ENCODE results near the gene PIGT. TPM values are rescaled to one million over a fixed set of nuclear protein-coding genes. Genes with fewer than 3 reads are reported as not detected.
A peak's percentile ranks its signal among the peaks of the same experiment; 100 is the strongest.

PIGT gene
- 144 and 149 TPM in 2 replicates for polyA plus RNA-seq (2012; rRNA removed)
- 76.4 and 109 TPM in 2 replicates for polyA plus RNA-seq (2012; cell fraction: cytosol; rRNA removed)
- 87.9 and 103 TPM in 2 replicates for polyA plus RNA-seq (2012; cell fraction: nucleus; rRNA removed)

DNA sequence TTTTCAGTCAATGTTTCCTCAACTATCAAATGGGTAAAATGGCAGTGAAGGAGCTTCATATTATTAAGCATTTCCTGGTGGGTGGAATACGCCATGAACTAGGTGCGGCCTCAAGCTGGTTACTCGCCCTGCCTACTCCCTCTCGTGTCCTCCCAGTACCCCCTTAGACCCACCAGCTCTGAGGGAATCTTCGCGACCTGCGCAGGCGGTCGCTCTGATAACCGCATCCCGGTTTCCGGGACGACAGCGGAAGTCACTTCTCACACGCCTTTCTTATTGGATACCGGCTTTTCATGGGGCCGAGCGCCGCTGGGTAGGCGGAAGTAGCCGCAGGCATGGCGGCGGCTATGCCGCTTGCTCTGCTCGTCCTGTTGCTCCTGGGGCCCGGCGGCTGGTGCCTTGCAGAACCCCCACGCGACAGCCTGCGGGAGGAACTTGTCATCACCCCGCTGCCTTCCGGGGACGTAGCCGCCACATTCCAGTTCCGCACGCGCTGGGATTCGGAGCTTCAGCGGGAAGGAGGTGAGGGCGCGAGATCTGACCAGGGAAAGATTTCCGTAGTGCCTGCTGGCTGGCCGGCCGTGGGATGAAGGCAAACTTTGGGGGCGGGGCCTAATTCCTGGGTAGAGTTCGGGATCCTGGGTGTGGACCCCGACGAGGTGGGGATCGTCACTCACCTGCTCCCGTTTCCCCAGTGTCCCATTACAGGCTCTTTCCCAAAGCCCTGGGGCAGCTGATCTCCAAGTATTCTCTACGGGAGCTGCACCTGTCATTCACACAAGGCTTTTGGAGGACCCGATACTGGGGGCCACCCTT lies at the start of gene PIGT:
Gene PIGT, plus strand, starts transcription at position 320 of the 816 bp plus-strand sequence. Its CDS starts 16 bp downstream, at position 336.
- no peaks in the 10 kb centered on the region for H3K9me3 ChIP-seq
- peak within 1 kb of the TSS; percentile 74 to 100 for H3K4me3 ChIP-seq (ENCODE audit: low read depth in 2 of 2, low read length in 1 of 2)
- H3K4me1 ChIP-seq (ENCODE audit: control insufficient read depth in 1 of 2, insufficient read depth in 2 of 2, low read depth in 1 of 2, low read length in 1 of 2), result peaks cover 6 to 7% of the 10 kb centered on the region in 2 experiments
- ChIA-PET POLR2A (interaction anchor here (0.7 to 1.9 kb wide), 7 partner anchors 8 to 445 kb away, joined by 3 to 7 read pairs (median 4); partner anchors contain the start of gene SYS1), CTCF (interaction anchor here (0.9 to 3.7 kb wide), 9 partner anchors 9 to 355 kb away, joined by 3 to 22 read pairs (median 4); no protein-coding TSS in a partner anchor)
- H3K27ac ChIP-seq (ENCODE audit: low read depth in 2 of 2, low read length in 1 of 2), result peak within 1 kb of the TSS; percentile 52 to 81; a peak in 3 of 4 replicates
- peak; percentile 91 for DNase-seq
- H3K79me2 ChIP-seq (ENCODE audit: insufficient read depth), result peaks cover 24% of the 10 kb centered on the region
- H3K36me3 ChIP-seq (replicated peaks in 1 of 2; ENCODE audit: control insufficient read depth in 1 of 2, insufficient read depth in 2 of 2, low read length in 1 of 2), result peaks cover 10 to 31% of the 10 kb centered on the region in 2 experiments
- H3F3A ChIP-seq (replicated peaks; ENCODE audit: insufficient read depth), result peaks cover 3% of the 10 kb centered on the region
- under 1% methylated on average over 24 of the region's 52 CpGs for whole genome bisulfite sequencing (ENCODE audit: low lambda C conversion rate)
- H3K4me2 ChIP-seq, result peak within 1 kb of the TSS; percentile 84
- H3K9ac ChIP-seq, result peak within 1 kb of the TSS; percentile 90
- no peaks in the 10 kb centered on the region for H4K20me1 ChIP-seq (ENCODE audit: insufficient read depth)
- no peak for TF ChIP-seq MEF2A (IDR thresholded peaks at IDR 0.05; ENCODE audit: borderline replicate concordance, low read depth)
- TF ChIP-seq FOSL2 (IDR thresholded peaks at IDR 0.05; ENCODE audit: borderline replicate concordance, low read depth), result no peak
- peak; percentile 97 for TF ChIP-seq ELF1 (IDR thresholded peaks at IDR 0.05)
- peak; percentile 96 for TF ChIP-seq POLR2AphosphoS5 (IDR thresholded peaks at IDR 0.05; ENCODE audit: low read depth, low read length)
- TF ChIP-seq GABPA (IDR thresholded peaks at IDR 0.05; ENCODE audit: low read depth), result peak; percentile 96
- 0 out of 2 replicates have a peak, but pooled peaks have one; percentile 15 for TF ChIP-seq RFX5 (IDR thresholded peaks at IDR 0.05; ENCODE audit: low read length)
- TF ChIP-seq, protein P1, sequence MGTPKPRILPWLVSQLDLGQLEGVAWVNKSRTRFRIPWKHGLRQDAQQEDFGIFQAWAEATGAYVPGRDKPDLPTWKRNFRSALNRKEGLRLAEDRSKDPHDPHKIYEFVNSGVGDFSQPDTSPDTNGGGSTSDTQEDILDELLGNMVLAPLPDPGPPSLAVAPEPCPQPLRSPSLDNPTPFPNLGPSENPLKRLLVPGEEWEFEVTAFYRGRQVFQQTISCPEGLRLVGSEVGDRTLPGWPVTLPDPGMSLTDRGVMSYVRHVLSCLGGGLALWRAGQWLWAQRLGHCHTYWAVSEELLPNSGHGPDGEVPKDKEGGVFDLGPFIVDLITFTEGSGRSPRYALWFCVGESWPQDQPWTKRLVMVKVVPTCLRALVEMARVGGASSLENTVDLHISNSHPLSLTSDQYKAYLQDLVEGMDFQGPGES (IDR thresholded peaks at IDR 0.05; ENCODE audit: low read depth, low read length), result peak; percentile 45; the same call in 1 of the 2 replicates
- peak; percentile 82 for TF ChIP-seq CHD2 (IDR thresholded peaks at IDR 0.05; ENCODE audit: low read length, partially characterized antibody)
- no peak for TF ChIP-seq JUND (IDR thresholded peaks at IDR 0.05)
- no peak for TF ChIP-seq PBX3 (IDR thresholded peaks at IDR 0.05)
- TF ChIP-seq, protein P2, sequence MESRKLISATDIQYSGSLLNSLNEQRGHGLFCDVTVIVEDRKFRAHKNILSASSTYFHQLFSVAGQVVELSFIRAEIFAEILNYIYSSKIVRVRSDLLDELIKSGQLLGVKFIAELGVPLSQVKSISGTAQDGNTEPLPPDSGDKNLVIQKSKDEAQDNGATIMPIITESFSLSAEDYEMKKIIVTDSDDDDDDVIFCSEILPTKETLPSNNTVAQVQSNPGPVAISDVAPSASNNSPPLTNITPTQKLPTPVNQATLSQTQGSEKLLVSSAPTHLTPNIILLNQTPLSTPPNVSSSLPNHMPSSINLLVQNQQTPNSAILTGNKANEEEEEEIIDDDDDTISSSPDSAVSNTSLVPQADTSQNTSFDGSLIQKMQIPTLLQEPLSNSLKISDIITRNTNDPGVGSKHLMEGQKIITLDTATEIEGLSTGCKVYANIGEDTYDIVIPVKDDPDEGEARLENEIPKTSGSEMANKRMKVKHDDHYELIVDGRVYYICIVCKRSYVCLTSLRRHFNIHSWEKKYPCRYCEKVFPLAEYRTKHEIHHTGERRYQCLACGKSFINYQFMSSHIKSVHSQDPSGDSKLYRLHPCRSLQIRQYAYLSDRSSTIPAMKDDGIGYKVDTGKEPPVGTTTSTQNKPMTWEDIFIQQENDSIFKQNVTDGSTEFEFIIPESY (IDR thresholded peaks at IDR 0.05; ENCODE audit: borderline replicate concordance, low read depth), result 0 out of 2 replicates have a peak, but pooled peaks have one; percentile 60
- TF ChIP-seq TEAD4 (IDR thresholded peaks at IDR 0.05; ENCODE audit: borderline replicate concordance, insufficient read depth), result no peak
- TF ChIP-seq NFIC (IDR thresholded peaks at IDR 0.05; ENCODE audit: borderline replicate concordance), result no peak
- TF ChIP-seq SMC3 (IDR thresholded peaks at IDR 0.05; ENCODE audit: low read depth, low read length), result peak; percentile 14; the same call in 1 of the 2 replicates
- TF ChIP-seq, protein P3, sequence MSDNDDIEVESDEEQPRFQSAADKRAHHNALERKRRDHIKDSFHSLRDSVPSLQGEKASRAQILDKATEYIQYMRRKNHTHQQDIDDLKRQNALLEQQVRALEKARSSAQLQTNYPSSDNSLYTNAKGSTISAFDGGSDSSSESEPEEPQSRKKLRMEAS (IDR thresholded peaks at IDR 0.05; ENCODE audit: low read depth), result peak; percentile 68; the same call in 1 of the 2 replicates
- TF ChIP-seq, protein P4, sequence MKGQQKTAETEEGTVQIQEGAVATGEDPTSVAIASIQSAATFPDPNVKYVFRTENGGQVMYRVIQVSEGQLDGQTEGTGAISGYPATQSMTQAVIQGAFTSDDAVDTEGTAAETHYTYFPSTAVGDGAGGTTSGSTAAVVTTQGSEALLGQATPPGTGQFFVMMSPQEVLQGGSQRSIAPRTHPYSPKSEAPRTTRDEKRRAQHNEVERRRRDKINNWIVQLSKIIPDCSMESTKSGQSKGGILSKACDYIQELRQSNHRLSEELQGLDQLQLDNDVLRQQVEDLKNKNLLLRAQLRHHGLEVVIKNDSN (IDR thresholded peaks at IDR 0.05; ENCODE audit: borderline replicate concordance, low read depth), result no peak
- TF ChIP-seq FOXJ3 (CRISPR knock-in tag; IDR thresholded peaks at IDR 0.05), result no peak
- TF ChIP-seq MXI1 (IDR thresholded peaks at IDR 0.05; ENCODE audit: low read depth, low read length), result peak; percentile 81
- TF ChIP-seq YY1 (IDR thresholded peaks at IDR 0.05; ENCODE audit: low read depth), result peak; percentile 95
- TF ChIP-seq EP300 (IDR thresholded peaks at IDR 0.05; ENCODE audit: borderline replicate concordance in 1 of 2, low read depth in 1 of 2, low read length in 1 of 2), result no peak
- TF ChIP-seq TAF1 (IDR thresholded peaks at IDR 0.05; ENCODE audit: borderline replicate concordance, low read depth, low read length), result peak; percentile 64
- TF ChIP-seq NRF1 (IDR thresholded peaks at IDR 0.05; ENCODE audit: low read depth, low read length), result peak; percentile 81
- H3K27me3 ChIP-seq (ENCODE audit: insufficient read depth), result no peaks in the 10 kb centered on the region
- no peaks in the 10 kb centered on the region for H3K9me2 ChIP-seq
- H2AFZ ChIP-seq (ENCODE audit: low read depth), result peak within 1 kb of the TSS; percentile 96

Data from SK-N-SH (cell line).